ENCODE measurements around the gene NTN3. TPM values are rescaled to one million over a fixed set of nuclear protein-coding genes. Genes with fewer than 3 reads are reported as not detected.
A peak's percentile ranks its signal among the peaks of the same experiment; 100 is the strongest.

Gene NTN3
- total and polyA plus RNA-seq, 2 experiments from 2014 or later: 2.4 to 4.8 TPM

- H4K20me1 ChIP-seq (ENCODE audit: insufficient read depth, poor library complexity, severe bottlenecking): no peaks in the 10 kb centered on the region
- 9% methylated on average over 13 of the region's 80 CpGs for WGBS (ENCODE audit: low lambda C conversion rate, missing lambda C conversion rate)
- no peaks in the 10 kb centered on the region for H3K36me3 ChIP-seq (replicated peaks; ENCODE audit: insufficient read depth, low read depth)
- H3K79me2 ChIP-seq: no peaks in the 10 kb centered on the region
- TF ChIP-seq CTCF (IDR thresholded peaks at IDR 0.05; ENCODE audit: poor library complexity) (peak; percentile 10), EZH2 (IDR thresholded peaks at IDR 0.05; ENCODE audit: borderline replicate concordance) (peak; percentile 37), EZH2phosphoT487 (IDR thresholded peaks at IDR 0.05; ENCODE audit: low read depth, severe bottlenecking, unreplicated experiment) (no peak)
- H3K4me3 ChIP-seq: peak overlapping the region; percentile 72
- peaks cover 50% of the 10 kb centered on the region for H3K4me1 ChIP-seq (ENCODE audit: insufficient read depth)
- peak overlapping the region; percentile 98 for H3K4me2 ChIP-seq
- peaks cover 8% of the 10 kb centered on the region for H3K27me3 ChIP-seq
- H3K9me3 ChIP-seq (ENCODE audit: low read depth): no peaks in the 10 kb centered on the region
- peak overlapping the region; percentile 93 for H3K27ac ChIP-seq
- no peaks in the 10 kb centered on the region for H3K9me2 ChIP-seq (replicated peaks; ENCODE audit: insufficient read depth)
- peak overlapping the region; percentile 6 for H2AFZ ChIP-seq
- DNase-seq (ENCODE audit: low spot score): peak; percentile 84
Observed at GRCh38 chr16:2467528-2468232, 3.4 kb upstream of the NTN3 start.

GRCh38 chr16:2468233-2468724 is 2.8 kb upstream of the NTN3 start:
- WGBS (ENCODE audit: low lambda C conversion rate, missing lambda C conversion rate): 1% methylated on average over 27 of the region's 38 CpGs
- Histone ChIP-seq H3K9me2 (replicated peaks; ENCODE audit: insufficient read depth) (no peaks in the 10 kb centered on the region), H2AFZ (peak overlapping the region; percentile 6), H3K4me1 (ENCODE audit: insufficient read depth) (peaks cover 55% of the 10 kb centered on the region), H3K4me2 (peak overlapping the region; percentile 98), H3K9me3 (ENCODE audit: low read depth) (no peaks in the 10 kb centered on the region), H3K27me3 (peaks cover 8% of the 10 kb centered on the region), H3K79me2 (peaks cover 1% of the 10 kb centered on the region), H4K20me1 (ENCODE audit: insufficient read depth, poor library complexity, severe bottlenecking) (no peaks in the 10 kb centered on the region), H3K27ac (peak overlapping the region; percentile 93), H3K36me3 (replicated peaks; ENCODE audit: insufficient read depth, low read depth) (no peaks in the 10 kb centered on the region), H3K4me3 (peak overlapping the region; percentile 72)
- TF ChIP-seq EZH2phosphoT487 (IDR thresholded peaks at IDR 0.05; ENCODE audit: low read depth, severe bottlenecking, unreplicated experiment): no peak
- TF ChIP-seq EZH2 (IDR thresholded peaks at IDR 0.05; ENCODE audit: borderline replicate concordance): no peak
- no peak for TF ChIP-seq CTCF (IDR thresholded peaks at IDR 0.05; ENCODE audit: poor library complexity)
- peak; percentile 48 for DNase-seq (ENCODE audit: low spot score)

- Histone ChIP-seq H3K4me2 (peak overlapping the region; percentile 98), H3K9me3 (ENCODE audit: low read depth) (no peaks in the 10 kb centered on the region), H3K36me3 (replicated peaks; ENCODE audit: insufficient read depth, low read depth) (no peaks in the 10 kb centered on the region), H3K4me1 (ENCODE audit: insufficient read depth) (peaks cover 58% of the 10 kb centered on the region), H4K20me1 (ENCODE audit: insufficient read depth, poor library complexity, severe bottlenecking) (no peaks in the 10 kb centered on the region), H3K27ac (peak overlapping the region; percentile 93), H3K27me3 (peaks cover 8% of the 10 kb centered on the region), H2AFZ (no peak overlapping the region), H3K9me2 (replicated peaks; ENCODE audit: insufficient read depth) (no peaks in the 10 kb centered on the region), H3K4me3 (peak overlapping the region; percentile 72), H3K79me2 (peaks cover 5% of the 10 kb centered on the region)
- WGBS (ENCODE audit: low lambda C conversion rate, missing lambda C conversion rate): 25% methylated on average over 8 of the region's 14 CpGs
- no peak for TF ChIP-seq EZH2phosphoT487 (IDR thresholded peaks at IDR 0.05; ENCODE audit: low read depth, severe bottlenecking, unreplicated experiment)
- no peak for TF ChIP-seq CTCF (IDR thresholded peaks at IDR 0.05; ENCODE audit: poor library complexity)
- no peak for TF ChIP-seq EZH2 (IDR thresholded peaks at IDR 0.05; ENCODE audit: borderline replicate concordance)
- DNase-seq (ENCODE audit: low spot score): no peak
Observed at GRCh38 chr16:2468725-2469398, 2.2 kb upstream of the NTN3 start.

All from hepatocyte (in vitro differentiated cells).